ENCODE measurements around the gene FAM216B.

Gene FAM216B

GRCh38 chr13:42836930-42837690 lies 55.7 kb downstream of the FAM216B start:
- no peak for DNase-seq
